GM12872 (cell line): ENCODE data around the gene AGFG2.
A peak's percentile ranks its signal among the peaks of the same experiment; 100 is the strongest.

Experiments
- TF ChIP-seq, protein P1 (sequence below): IDR thresholded peaks from 3 replicates; pipeline ENCODE4 v1.5.1; 2011; ENCODE audit warnings: low read depth, mild to moderate bottlenecking, low read length, moderate library complexity; ENCODE audit not compliant: insufficient read depth

Gene AGFG2

DNA sequence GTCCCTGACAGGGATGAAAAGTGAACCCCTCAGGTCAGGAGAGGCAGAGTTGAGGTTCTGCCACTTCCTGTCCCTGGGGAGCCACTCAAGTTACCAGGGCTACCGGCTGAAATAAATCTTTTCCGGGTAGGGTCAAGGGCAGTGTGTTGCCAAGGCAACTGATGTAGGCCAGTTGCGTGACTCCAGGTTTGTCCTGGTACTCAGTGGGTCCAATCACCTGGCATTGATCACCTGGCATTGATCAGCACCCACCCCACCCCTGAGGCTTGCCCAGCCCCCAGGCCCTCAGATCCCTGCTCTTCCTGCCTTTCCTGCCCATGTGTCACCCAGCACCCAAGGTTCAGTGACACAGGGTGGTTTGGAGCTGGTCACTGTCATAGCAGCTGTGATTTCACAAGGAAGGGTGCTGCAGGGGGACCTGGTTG is 28.8 kb downstream of the AGFG2 start:
- TF ChIP-seq, protein P1, sequence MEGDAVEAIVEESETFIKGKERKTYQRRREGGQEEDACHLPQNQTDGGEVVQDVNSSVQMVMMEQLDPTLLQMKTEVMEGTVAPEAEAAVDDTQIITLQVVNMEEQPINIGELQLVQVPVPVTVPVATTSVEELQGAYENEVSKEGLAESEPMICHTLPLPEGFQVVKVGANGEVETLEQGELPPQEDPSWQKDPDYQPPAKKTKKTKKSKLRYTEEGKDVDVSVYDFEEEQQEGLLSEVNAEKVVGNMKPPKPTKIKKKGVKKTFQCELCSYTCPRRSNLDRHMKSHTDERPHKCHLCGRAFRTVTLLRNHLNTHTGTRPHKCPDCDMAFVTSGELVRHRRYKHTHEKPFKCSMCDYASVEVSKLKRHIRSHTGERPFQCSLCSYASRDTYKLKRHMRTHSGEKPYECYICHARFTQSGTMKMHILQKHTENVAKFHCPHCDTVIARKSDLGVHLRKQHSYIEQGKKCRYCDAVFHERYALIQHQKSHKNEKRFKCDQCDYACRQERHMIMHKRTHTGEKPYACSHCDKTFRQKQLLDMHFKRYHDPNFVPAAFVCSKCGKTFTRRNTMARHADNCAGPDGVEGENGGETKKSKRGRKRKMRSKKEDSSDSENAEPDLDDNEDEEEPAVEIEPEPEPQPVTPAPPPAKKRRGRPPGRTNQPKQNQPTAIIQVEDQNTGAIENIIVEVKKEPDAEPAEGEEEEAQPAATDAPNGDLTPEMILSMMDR, result no peak

DNA sequence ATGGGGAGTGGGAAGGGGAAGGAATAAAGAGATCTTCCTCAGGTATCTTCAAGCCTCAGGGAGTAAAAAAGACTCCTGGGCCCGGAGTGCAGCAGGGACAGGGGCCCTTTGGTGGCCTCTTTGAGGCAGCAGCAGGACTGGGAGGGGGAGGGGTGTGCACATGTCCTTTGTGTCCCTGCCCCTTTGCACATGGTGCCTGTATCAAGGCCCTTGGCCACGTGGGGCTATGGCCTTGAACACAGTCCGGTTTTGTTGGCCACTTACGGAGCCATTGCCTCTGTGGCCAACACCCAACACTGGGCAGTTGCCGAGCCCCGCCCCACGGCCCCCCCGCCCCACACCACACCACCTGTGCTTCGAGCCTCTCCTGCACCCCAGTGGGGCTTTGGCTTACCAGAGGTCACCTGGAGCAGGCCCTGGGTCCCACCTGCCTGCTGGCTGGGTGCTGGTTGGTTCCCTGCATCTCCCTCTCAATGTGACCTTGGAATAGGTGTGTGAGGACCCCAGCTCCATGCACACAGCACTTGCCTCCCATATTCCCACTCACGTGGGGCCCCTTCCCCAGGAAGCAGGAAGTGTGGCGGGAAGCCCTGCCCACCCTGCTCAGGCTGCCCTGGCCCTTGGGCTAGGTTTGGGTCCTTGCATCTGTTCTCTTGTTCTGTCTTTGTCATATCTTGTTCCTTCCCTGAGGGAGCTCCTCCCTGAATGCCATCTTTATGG is 29.3 kb downstream of the AGFG2 start:
- TF ChIP-seq, protein P1, result no peak

DNA sequence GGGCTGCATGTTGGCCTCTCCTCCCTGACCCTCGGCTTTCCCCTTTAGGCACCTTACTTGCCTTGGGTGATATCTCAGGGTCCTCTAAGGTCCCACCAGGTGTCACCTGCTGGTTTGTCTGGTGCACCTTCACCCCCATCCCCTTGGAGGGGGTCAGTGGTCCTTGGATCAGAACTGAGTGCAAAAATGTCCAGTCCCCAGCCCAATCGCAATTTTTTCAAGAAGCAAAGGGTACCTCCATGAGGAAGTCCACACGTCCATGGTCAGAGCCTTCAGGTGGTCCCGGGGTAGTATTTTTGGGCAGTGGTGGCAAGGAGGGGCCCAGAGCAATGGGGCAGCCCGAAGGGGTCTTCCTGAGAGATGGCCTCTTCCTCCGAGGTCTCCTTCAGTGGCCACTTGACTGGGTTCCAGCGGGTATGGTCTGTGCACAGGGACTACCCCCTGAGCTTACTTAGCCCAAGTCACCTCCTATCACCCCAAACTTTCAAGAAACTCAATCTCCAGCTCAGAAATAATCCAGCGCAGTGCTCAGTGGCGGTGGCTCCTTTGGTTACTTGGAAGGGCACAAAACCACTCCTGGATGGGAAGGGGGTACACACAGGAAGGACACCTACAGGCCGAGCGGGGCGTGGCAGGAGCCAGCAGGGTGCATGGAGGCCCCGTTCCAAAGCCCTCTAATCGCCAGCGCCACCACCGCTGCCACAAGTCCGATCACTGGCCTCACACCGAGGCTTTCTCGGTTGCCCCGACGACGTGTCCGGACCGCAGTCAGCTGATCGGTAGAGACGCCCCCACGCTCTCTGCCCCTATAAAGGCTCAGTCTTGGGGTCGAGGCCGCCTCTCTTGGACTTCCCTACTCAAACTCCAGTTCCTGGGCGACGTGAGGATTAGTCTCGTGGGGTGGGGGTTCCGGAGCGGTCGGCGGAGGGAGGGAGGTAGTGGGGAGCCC is 30.2 kb downstream of the AGFG2 start:
- TF ChIP-seq, protein P1, result peak; percentile 71

DNA sequence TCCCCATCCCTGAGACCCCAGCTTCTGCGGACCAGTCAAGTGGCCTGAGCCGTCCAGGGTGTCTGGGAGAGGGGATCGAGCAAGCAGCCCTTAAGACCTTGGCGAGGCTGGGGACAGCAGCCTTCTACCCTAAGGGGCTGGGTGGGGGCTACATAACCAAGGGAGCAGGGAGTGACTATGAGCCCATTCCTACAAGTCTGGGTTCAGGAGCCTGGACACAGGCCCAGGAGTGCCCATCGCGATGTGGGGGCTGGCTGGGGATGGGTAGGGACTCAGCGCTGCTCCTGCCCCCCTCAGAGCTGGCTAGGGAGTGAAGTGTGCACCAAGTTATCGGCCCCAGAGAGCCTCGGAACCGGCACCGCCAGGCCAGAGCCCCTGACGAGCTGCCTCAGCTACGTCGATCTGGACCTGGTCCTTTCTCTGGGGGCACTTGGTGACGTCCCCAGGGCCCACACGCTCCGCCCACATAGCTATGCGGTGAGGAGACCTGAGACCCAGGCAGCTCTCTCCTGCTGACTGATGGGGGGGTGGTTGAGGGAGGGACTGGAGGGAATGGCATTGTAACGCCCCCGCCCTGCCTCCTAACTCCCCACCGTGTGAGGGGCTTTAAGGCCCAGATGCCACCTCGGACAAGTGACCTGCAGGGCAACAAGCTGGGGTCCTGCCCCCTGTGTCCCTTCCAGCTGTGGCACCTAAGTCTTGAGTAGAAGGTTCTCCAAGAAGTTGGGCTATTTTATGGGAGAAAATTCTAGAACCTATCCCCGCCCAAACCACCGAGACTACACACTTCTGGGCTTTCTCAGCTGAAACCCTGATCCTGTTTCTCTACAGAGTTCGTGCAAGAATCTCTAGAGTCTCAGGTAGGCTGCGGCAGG is 32.2 kb downstream of the AGFG2 start:
- TF ChIP-seq, protein P1, result no peak

DNA sequence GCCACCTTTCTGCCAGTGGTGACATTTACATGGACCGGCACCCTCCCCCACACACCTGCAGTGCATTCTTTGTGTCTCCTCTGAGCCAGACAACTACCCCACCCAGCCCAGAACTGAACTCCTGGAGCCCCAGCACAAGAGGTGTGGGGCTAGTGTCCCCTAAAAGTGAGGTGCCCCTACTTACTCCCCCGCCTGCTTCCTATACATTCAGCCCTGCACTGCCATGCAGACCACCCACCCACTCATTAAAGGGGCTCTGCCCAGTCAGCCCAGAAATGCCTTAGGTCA is 32.8 kb downstream of the AGFG2 start:
- TF ChIP-seq, protein P1, result no peak

DNA sequence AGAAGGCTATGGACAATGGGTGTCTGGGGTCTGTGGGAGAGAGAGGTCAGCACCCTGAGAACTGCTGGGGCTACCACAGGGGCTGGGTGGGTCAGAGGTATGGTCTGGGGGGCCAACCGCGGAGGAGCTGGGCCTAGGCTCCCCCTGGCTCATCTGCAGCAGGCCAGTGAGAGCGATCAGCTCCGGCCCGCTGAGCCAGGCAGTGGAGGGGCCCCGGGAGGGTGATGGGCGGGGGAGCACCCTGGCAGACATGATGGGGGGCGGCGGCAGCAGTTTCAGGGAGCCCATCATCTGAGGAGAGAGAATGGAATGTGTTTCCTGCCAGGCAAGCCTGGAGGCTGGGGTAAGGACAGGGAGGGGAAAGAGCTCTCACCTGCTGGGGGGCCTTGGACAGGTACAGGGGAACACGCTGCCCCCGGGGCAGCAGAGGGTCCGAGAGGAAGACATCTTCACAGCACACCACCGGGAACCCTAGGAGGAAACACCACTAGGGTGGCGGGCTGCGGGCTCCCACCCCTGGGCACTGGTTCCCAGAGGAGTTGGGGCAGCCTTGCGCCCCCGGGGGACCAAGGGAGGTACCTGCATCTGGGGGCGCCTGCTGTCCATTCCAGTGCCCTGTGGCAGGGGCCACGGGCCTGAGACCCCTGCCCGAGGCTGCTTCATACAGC is 33.4 kb downstream of the AGFG2 start:
- TF ChIP-seq, protein P1, result 0 out of 3 replicates have a peak, but pooled peaks have one; percentile 8
